H9 (cell line): Measurements from ENCODE around the gene MND1. TPM values are rescaled to one million over a fixed set of nuclear protein-coding genes. Genes with fewer than 3 reads are reported as not detected.

Source experiments
- DNase-seq: peaks from one replicate; pipeline ENCODE4 v3.0.0-alpha.2; 2017
- H2AFZ ChIP-seq: one replicate; pipeline ENCODE4 v1.6.1; 2013; ENCODE audit warnings: mild to moderate bottlenecking, low read length, control low read depth, moderate library complexity
- H2AK5ac ChIP-seq: 2 replicates; pipeline ENCODE4 v1.6.1; 2013; ENCODE audit warnings: low read length, control low read depth, mixed read lengths; ENCODE audit not compliant: insufficient read length
- H2BK120ac ChIP-seq: one replicate; pipeline ENCODE4 v1.6.1; 2013; ENCODE audit warnings: low read depth, mild to moderate bottlenecking, low read length, control low read depth, inconsistent platforms; ENCODE audit not compliant: poor library complexity, severe bottlenecking
- H2BK12ac ChIP-seq: 2 replicates; pipeline ENCODE4 v1.6.1; 2013; ENCODE audit warnings: low read length, control low read depth, mixed read lengths, low read depth; ENCODE audit not compliant: insufficient read length
- H2BK15ac ChIP-seq: 2 replicates; pipeline ENCODE4 v1.6.1; 2013; ENCODE audit warnings: low read depth, low read length, control low read depth
- H2BK20ac ChIP-seq: one replicate; pipeline ENCODE4 v1.6.1; 2013; ENCODE audit warnings: low read depth, mild to moderate bottlenecking, low read length, control low read depth, inconsistent platforms; ENCODE audit not compliant: poor library complexity, severe bottlenecking
- H2BK5ac ChIP-seq: 2 replicates; pipeline ENCODE4 v1.6.1; 2013; ENCODE audit warnings: low read length, control low read depth, mixed read lengths; ENCODE audit not compliant: insufficient read length
- H3K14ac ChIP-seq: 2 replicates; pipeline ENCODE4 v1.6.1; 2013; ENCODE audit warnings: low read length, control low read depth; ENCODE audit not compliant: insufficient read depth
- H3K18ac ChIP-seq: 2 replicates; pipeline ENCODE4 v1.6.1; 2013; ENCODE audit warnings: low read depth, mild to moderate bottlenecking, mixed read lengths, low read length, control low read depth; ENCODE audit not compliant: insufficient read length
- H3K23ac ChIP-seq: 2 replicates; pipeline ENCODE4 v1.6.1; 2013; ENCODE audit warnings: low read length, control low read depth, mixed read lengths, low read depth; ENCODE audit not compliant: insufficient read length
- H3K23me2 ChIP-seq: 2 replicates; pipeline ENCODE4 v1.6.1; 2013; ENCODE audit warnings: low read depth, mild to moderate bottlenecking, mixed read lengths, low read length, control low read depth; ENCODE audit not compliant: insufficient read length, poor library complexity, severe bottlenecking
- H3K27ac ChIP-seq: 2 replicates; pipeline ENCODE4 v1.5.1; 2013; ENCODE audit warnings: low read length, control low read depth, mixed read lengths, low read depth; ENCODE audit not compliant: insufficient read length
- H3K27me3 ChIP-seq: 2 replicates; pipeline ENCODE4 v1.6.1; 2013; ENCODE audit warnings: low read length, control low read depth, inconsistent platforms; ENCODE audit not compliant: insufficient read depth
- H3K4ac ChIP-seq: 2 replicates; pipeline ENCODE4 v1.6.1; 2013; ENCODE audit warnings: low read depth, mild to moderate bottlenecking, control low read depth, inconsistent platforms, low read length, moderate library complexity
- H3K4me1 ChIP-seq: 2 replicates; pipeline ENCODE4 v1.6.1; 2013; ENCODE audit warnings: low read length, control low read depth, inconsistent platforms; ENCODE audit not compliant: insufficient read depth
- H3K4me2 ChIP-seq: 2 replicates; pipeline ENCODE4 v1.6.1; 2013; ENCODE audit warnings: low read length, control low read depth, mixed read lengths; ENCODE audit not compliant: insufficient read length, insufficient read depth
- H3K56ac ChIP-seq: 2 replicates; pipeline ENCODE4 v1.6.1; 2013; ENCODE audit warnings: low read depth, mild to moderate bottlenecking, mixed read lengths, low read length, control low read depth; ENCODE audit not compliant: insufficient read length
- H3K79me1 ChIP-seq: 2 replicates; pipeline ENCODE4 v1.6.1; 2013; ENCODE audit warnings: low read depth, mild to moderate bottlenecking, moderate library complexity, low read length, control low read depth, inconsistent platforms; ENCODE audit not compliant: insufficient read depth, poor library complexity, severe bottlenecking
- H3K79me2 ChIP-seq: 2 replicates; pipeline ENCODE4 v1.6.1; 2013; ENCODE audit warnings: low read length, control low read depth, inconsistent platforms; ENCODE audit not compliant: insufficient read depth
- H3K9ac ChIP-seq: 2 replicates; pipeline ENCODE4 v1.6.1; 2013; ENCODE audit warnings: low read length, control low read depth, mixed read lengths; ENCODE audit not compliant: insufficient read length; ENCODE audit errors: extremely low read depth
- H3K9me3 ChIP-seq: one replicate; pipeline ENCODE4 v1.6.1; 2013; ENCODE audit warnings: low read depth, low read length, inconsistent platforms; ENCODE audit not compliant: control insufficient read depth
- H3T11ph ChIP-seq: one replicate; pipeline ENCODE4 v1.6.1; 2013; ENCODE audit warnings: mild to moderate bottlenecking, low read length, control low read depth, inconsistent platforms
- H4K20me1 ChIP-seq: one replicate; pipeline ENCODE4 v1.6.1; 2013; ENCODE audit not compliant: control insufficient read depth, insufficient read length, insufficient read depth
- H4K5ac ChIP-seq: 2 replicates; pipeline ENCODE4 v1.6.1; 2013; ENCODE audit warnings: low read depth, mild to moderate bottlenecking, mixed read lengths, low read length, control low read depth; ENCODE audit not compliant: insufficient read length
- H4K8ac ChIP-seq: replicated peaks from 2 replicates; pipeline ENCODE4 v1.6.1; 2013; ENCODE audit warnings: low read length, control low read depth, mixed read lengths, low read depth; ENCODE audit not compliant: insufficient read length
- H4K91ac ChIP-seq: 2 replicates; pipeline ENCODE4 v1.6.1; 2013; ENCODE audit warnings: low read depth, mild to moderate bottlenecking, moderate library complexity, mixed read lengths, low read length, control low read depth; ENCODE audit not compliant: insufficient read length
- H3K27ac Mint-ChIP-seq, 3 experiments: 2 replicates in 2 of 3; 3 replicates in 1 of 3; pipeline ENCODE4 v1.8.0; 2020 to 2021; ENCODE audit warnings: mixed read lengths in 3 of 3, mild to moderate bottlenecking in 1 of 3, moderate library complexity in 1 of 3
- H3K27me3 Mint-ChIP-seq: 2 replicates; pipeline ENCODE4 v1.8.0; 2021; ENCODE audit warnings: low read depth, mild to moderate bottlenecking, moderate library complexity, mixed read lengths
- H3K36me3 Mint-ChIP-seq, 3 experiments: 2 replicates in 2 of 3; 3 replicates in 1 of 3; pipeline ENCODE4 v1.8.0; 2020 to 2021; ENCODE audit warnings: low read depth in 3 of 3, mixed read lengths in 3 of 3; ENCODE audit not compliant: insufficient read depth in 1 of 3
- H3K4me1 Mint-ChIP-seq, 2 experiments: 2 replicates each; pipeline ENCODE4 v1.8.0; 2020; ENCODE audit warnings: mixed read lengths in 2 of 2
- H3K4me3 Mint-ChIP-seq, 2 experiments: 2 replicates in 1 of 2; 3 replicates in 1 of 2; pipeline ENCODE4 v1.8.0; 2020 to 2021; ENCODE audit warnings: mild to moderate bottlenecking in 2 of 2, mixed read lengths in 2 of 2, moderate library complexity in 1 of 2
- H3K9me3 Mint-ChIP-seq, 2 experiments: 2 replicates in 1 of 2; 3 replicates in 1 of 2; pipeline ENCODE4 v1.8.0; 2020; ENCODE audit warnings: mild to moderate bottlenecking in 2 of 2, mixed read lengths in 2 of 2, moderate library complexity in 1 of 2
- CTCF ChIP-seq: fragments of 200-600 bp; sonication (generic); conservative IDR thresholded peaks from 3 replicates; pipeline ENCODE4 v1.8.0; 2021; ENCODE audit warnings: antibody characterized with exemption, mild to moderate bottlenecking
- WGBS: extraction: QIAGEN DNeasy Blood & Tissue Kit; methylation state at CpG from one replicate; pipeline ENCODE4 v1.1.7; 2013; ENCODE audit warnings: missing lambda C conversion rate, low lambda C conversion rate, mixed read lengths; ENCODE audit not compliant: insufficient read length; ENCODE audit errors: extremely low coverage; 5-methylcytosine and 5-hydroxymethylcytosine counted together
- total RNA-seq: library from RNA; stranded (reverse); gene quantifications from 2 replicates; pipeline ENCODE4 v1.2.1, GENCODE V29; 2021

MND1 gene
- total RNA-seq, 1 experiment from 2014 or later: 21.0 TPM

- Histone ChIP-seq H3K79me2 (no peaks in the 10 kb centered on the region), H2BK15ac (no peak overlapping the region), H3K56ac (no peak overlapping the region), H2BK20ac (no peak overlapping the region), H3K27me3 (no peaks in the 10 kb centered on the region), H4K91ac (no peak overlapping the region), H3K27ac (no peak overlapping the region), H3K14ac (no peak overlapping the region), H2BK12ac (no peak overlapping the region), H3K4me1 (no peaks in the 10 kb centered on the region), H2AK5ac (no peak overlapping the region), H4K5ac (no peak overlapping the region), H3K4ac (no peak overlapping the region), H4K8ac (no peak overlapping the region), H3T11ph (no peak overlapping the region), H3K9me3 (no peaks in the 10 kb centered on the region), H2BK120ac (no peak overlapping the region), H3K79me1 (no peaks in the 10 kb centered on the region), H4K20me1 (no peaks in the 10 kb centered on the region), H3K4me2 (no peak overlapping the region), H2BK5ac (no peak overlapping the region), H3K23ac (no peak overlapping the region), H3K23me2 (peaks cover 2% of the 10 kb centered on the region), H3K18ac (no peak overlapping the region), H2AFZ (no peak overlapping the region), H3K9ac (no peak overlapping the region)
- no CpG with 5 or more reads among the region's 4 CpGs for WGBS
- H3K4me3 Mint-ChIP-seq: no peak overlapping the region
- no peak for DNase-seq
- H3K36me3 Mint-ChIP-seq: 0 out of 7 replicates have a peak, but pooled peaks cover 0 to 4% (median 0%) of the 10 kb centered on the region in 3 experiments
- peaks cover 16 to 18% of the 10 kb centered on the region in 2 experiments for H3K4me1 Mint-ChIP-seq
- H3K9me3 Mint-ChIP-seq: peaks cover 0 to 3% of the 10 kb centered on the region in 2 experiments; a peak in 2 of 5 replicates
- H3K27ac Mint-ChIP-seq: no peak overlapping the region
- TF ChIP-seq CTCF: no peak
- H3K27me3 Mint-ChIP-seq: no peaks in the 10 kb centered on the region
Measured at GRCh38 chr4:153452658-153453378, 108.3 kb downstream of the MND1 start.
